K562 (cell line): ENCODE measurements around the gene CTH. TPM values are rescaled to one million over a fixed set of nuclear protein-coding genes. Genes with fewer than 3 reads are reported as not detected.
A peak's percentile ranks its signal among the peaks of the same experiment; 100 is the strongest.

Source experiments
- ATAC-seq: fragments of 200-7000 bp; cut with Tn5 transposase; 3 replicates; pipeline ENCODE4 v1.9.1; 2020; ENCODE audit warnings: moderate library complexity
- BruUV-seq: library from RNA; stranded (reverse); fragments of 400-500 nt; replicated peaks from 2 replicates; lab custom pipeline; 2021; lab: Mats Ljungman, UMichigan
- CTCF ChIA-PET: fragments of 300-600 bp; formaldehyde crosslinking; extraction: SDS; loops from one replicate; lab custom pipeline; 2021; ENCODE audit warnings: low intra/inter-chr PET ratio; lab: Yijun Ruan, JAX
- POLR2A ChIA-PET: fragments of 300-600, 350-650 bp; sonication (Branson Sonifier 250); formaldehyde crosslinking; extraction: SDS; loops from one replicate; lab custom pipeline; 2021; ENCODE audit warnings: antibody characterized with exemption, inconsistent platforms; lab: Yijun Ruan, JAX
- DNase-seq, 4 experiments: peaks; one replicate each; pipeline versions ENCODE4 v3.0.0 to v3.0.0-alpha.2; 2011 to 2018; ENCODE audit warnings: low spot score in 3 of 4, mixed read lengths in 3 of 4; ENCODE audit errors: extremely low read depth in 1 of 4
- FAIRE-seq: peaks from 2 replicates; lab custom pipeline; 2011; peaks lifted over from hg19 to GRCh38; lab: Jason Lieb, UNC
- H2AFZ ChIP-seq: 2 replicates; pipeline ENCODE4 v1.6.0; 2011; ENCODE audit warnings: low read depth, low read length, control low read depth, inconsistent platforms
- H3K27ac ChIP-seq: fragments of 200-600 bp; 3 replicates; pipeline ENCODE4 v1.8.0; 2011; ENCODE audit warnings: low read depth, mild to moderate bottlenecking, control low read depth, inconsistent platforms, low read length, moderate library complexity, mixed read lengths; ENCODE audit errors: extremely low read depth
- H3K27me3 ChIP-seq, 2 experiments: fragments of 300-600 bp in 1 of 2; 2 replicates in 1 of 2; 3 replicates in 1 of 2; pipeline versions ENCODE4 v1.6.0 to v1.8.0; 2011; ENCODE audit warnings: inconsistent platforms in 2 of 2, low read length in 2 of 2, mild to moderate bottlenecking in 1 of 2, mixed read lengths in 1 of 2, moderate library complexity in 1 of 2; ENCODE audit not compliant: control insufficient read depth in 2 of 2, insufficient read depth in 2 of 2
- H3K36me3 ChIP-seq: fragments of 300-600 bp; 3 replicates; pipeline ENCODE4 v1.8.0; 2011; ENCODE audit warnings: mild to moderate bottlenecking, low read length, inconsistent platforms; ENCODE audit not compliant: control insufficient read depth, insufficient read depth
- H3K4me1 ChIP-seq, 2 experiments: fragments of 200-600 bp in 1 of 2; replicated peaks in 1 of 2; 2 replicates in 1 of 2; 3 replicates in 1 of 2; pipeline versions ENCODE4 v1.5.1 to v1.8.0; 2011; ENCODE audit warnings: inconsistent platforms in 2 of 2, low read length in 2 of 2, mild to moderate bottlenecking in 1 of 2, mixed read lengths in 1 of 2, moderate library complexity in 1 of 2; ENCODE audit not compliant: control insufficient read depth in 2 of 2, insufficient read depth in 2 of 2
- H3K4me2 ChIP-seq: 2 replicates; pipeline ENCODE4 v1.6.1; 2011; ENCODE audit warnings: low read length, control low read depth, inconsistent platforms, mixed read lengths; ENCODE audit not compliant: insufficient read depth
- H3K4me3 ChIP-seq: fragments of 200-600 bp; sonication (generic), shearing (Covaris generic); 2 replicates; pipeline ENCODE4 v1.5.1; 2016; ENCODE audit warnings: control low read depth, inconsistent platforms
- H3K79me2 ChIP-seq: fragments of 200-600 bp; 3 replicates; pipeline ENCODE4 v1.8.0; 2011; ENCODE audit warnings: low read length, inconsistent platforms; ENCODE audit not compliant: control insufficient read depth, insufficient read depth
- H3K9ac ChIP-seq, 2 experiments: 2 replicates each; pipeline versions ENCODE4 v1.6.0 to v1.6.1; 2011; ENCODE audit warnings: low read depth in 2 of 2, low read length in 2 of 2, control low read depth in 1 of 2, inconsistent platforms in 1 of 2, mild to moderate bottlenecking in 1 of 2, mixed read lengths in 1 of 2; ENCODE audit not compliant: insufficient read depth in 1 of 2
- H3K9me1 ChIP-seq: one replicate; pipeline ENCODE4 v1.6.0; 2011; ENCODE audit warnings: inconsistent platforms, mild to moderate bottlenecking, low read length, moderate library complexity; ENCODE audit not compliant: control insufficient read depth, insufficient read depth
- H3K9me3 ChIP-seq: replicated peaks from 2 replicates; pipeline ENCODE4 v1.5.1; 2011; ENCODE audit warnings: low read depth, low read length, inconsistent platforms; ENCODE audit not compliant: control insufficient read depth, insufficient read depth
- H4K20me1 ChIP-seq: replicated peaks from 2 replicates; pipeline ENCODE4 v1.6.1; 2011; ENCODE audit warnings: low read length, inconsistent platforms, mixed read lengths; ENCODE audit not compliant: control insufficient read depth, insufficient read depth
- KDM1A ChIP-seq, 2 experiments: fragments of 450-650 bp; IDR thresholded peaks; 2 replicates each; pipeline ENCODE4 v1.6.1; 2016; ENCODE audit warnings: mild to moderate bottlenecking in 2 of 2
- YY1 ChIP-seq, 3 experiments: IDR thresholded peaks; 2 replicates each; pipeline ENCODE4 v1.6.1; 2011; ENCODE audit warnings: low read length in 2 of 3, mild to moderate bottlenecking in 2 of 3, moderate library complexity in 2 of 3, borderline replicate concordance in 1 of 3, control low read depth in 1 of 3, low read depth in 1 of 3; ENCODE audit not compliant: insufficient read depth in 3 of 3, insufficient replicate concordance in 2 of 3, control insufficient read depth in 1 of 3, insufficient read length in 1 of 3; ENCODE audit errors: extremely low read depth in 1 of 3
- WGBS: fragments of 100-300 bp; shearing (Covaris generic); methylation state at CpG from one replicate; pipeline ENCODE4 v1.1.6; 2016; ENCODE audit warnings: low coverage, mixed read lengths; ENCODE audit not compliant: insufficient coverage; ENCODE audit errors: missing lambda C conversion rate; 5-methylcytosine and 5-hydroxymethylcytosine counted together
- in situ Hi-C: fragments of 300-500 bp; cut with MboI; formaldehyde crosslinking; loops from 4 replicates; pipeline ENCODE4 v1.15.0; 2018; ENCODE audit warnings: inconsistent platforms, mixed read lengths
- intact Hi-C: fragments of 100-400 bp; cut with micrococcal nuclease; formaldehyde crosslinking; loops from 2 replicates; pipeline ENCODE4 v1.14.2; 2022
- polyA plus RNA-seq, 8 experiments: library from polyadenylated mRNA; depleted of rRNA in 4 of 8; stranded (reverse) in 5 of 8; unstranded in 3 of 8; fragments of >200 nt; fragmentation: Nextera tagmentation in 2 of 8; fragmentation: Illumina TruSeq in 1 of 8; extraction: Ambion mirVana in 2 of 8; extraction: Trizol in 1 of 8; gene quantifications; 2 replicates each; pipeline versions ENCODE4 v1.2.1 to v1.2.3, GENCODE V29; 2011 to 2014; ENCODE audit warnings: inconsistent platforms in 1 of 8, missing spikeins in 1 of 8
- total RNA-seq, 7 experiments: library from RNA; depleted of rRNA in 6 of 7; stranded (reverse); fragments of >200 nt in 6 of 7; fragmentation: Illumina TruSeq in 2 of 7; extraction: Trizol in 2 of 7; gene quantifications; 2 replicates each; pipeline versions ENCODE4 v1.2.1 to v1.2.3, GENCODE V29; 2011 to 2021; ENCODE audit warnings: low replicate concordance in 1 of 7

CTH gene
- total and polyA plus RNA-seq, 9 of the 15 experiments (the other 6 are each of a cell fraction or from before 2014, with no cell fraction given): 8.0 to 54.4 (median 30.9) TPM

GRCh38 chr1:70411360-70411844 is 334 bp downstream of the CTH start (continued):
- TF ChIP-seq YY1 (IDR thresholded peaks at IDR 0.05; ENCODE audit: borderline replicate concordance in 1 of 3, control insufficient read depth in 1 of 3, extremely low read depth in 1 of 3, insufficient read depth in 3 of 3, insufficient read length in 1 of 3, insufficient replicate concordance in 2 of 3, low read depth in 1 of 3, low read length in 2 of 3): peak in 1 of 3 experiments; percentile 11

DNA sequence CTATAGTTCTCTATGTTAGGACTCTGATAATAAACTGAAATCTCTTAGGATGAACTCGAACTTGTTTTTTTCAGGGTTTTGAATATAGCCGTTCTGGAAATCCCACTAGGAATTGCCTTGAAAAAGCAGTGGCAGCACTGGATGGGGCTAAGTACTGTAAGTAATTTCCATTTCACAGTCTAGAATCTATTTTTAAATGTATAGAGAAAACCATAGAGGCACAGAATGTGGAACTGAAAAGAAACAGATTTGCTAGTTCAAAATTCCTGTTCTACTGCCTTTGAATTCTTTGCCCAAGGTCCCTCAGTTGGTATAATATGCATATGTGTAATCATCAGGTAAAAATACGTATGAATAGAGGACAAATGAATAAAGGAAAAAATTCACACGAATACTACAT is 4.8 kb downstream of the CTH start:
- H3K4me3 ChIP-seq: no peak overlapping the region
- H3K4me1 ChIP-seq: no peaks in the 10 kb centered on the region; a peak in 2 of 5 replicates
- peaks cover 37% of the 10 kb centered on the region for H3K79me2 ChIP-seq
- ATAC-seq (no peak), DNase-seq (no peak), FAIRE-seq (no peak)
- H3K27me3 ChIP-seq: no peaks in the 10 kb centered on the region
- no peak overlapping the region for H3K27ac ChIP-seq
- 59% methylated on average over 4 of the region's 4 CpGs for WGBS
- TF ChIP-seq KDM1A (IDR thresholded peaks at IDR 0.05): no peak
- no peaks in the 10 kb centered on the region for H4K20me1 ChIP-seq
- intact Hi-C loops: no loop called here
- no peaks in the 10 kb centered on the region for H3K9me3 ChIP-seq
- no peaks in the 10 kb centered on the region for H3K9me1 ChIP-seq
- CTCF ChIA-PET: interaction anchor here (0.5 kb wide), 1 partner anchor 1964 kb away, joined by 3 read pairs; no protein-coding TSS in a partner anchor
- in situ Hi-C loops: no loop called here
- POLR2A ChIA-PET: interaction anchor here (2.2 kb wide), 1 partner anchor 8 kb away, joined by 7 read pairs; no protein-coding TSS in a partner anchor
- H3K9ac ChIP-seq: no peak overlapping the region
- H3K36me3 ChIP-seq: peaks cover 16% of the 10 kb centered on the region; the same call in 2 of the 3 replicates
- H2AFZ ChIP-seq: no peak overlapping the region
- no peak overlapping the region for H3K4me2 ChIP-seq
- BruUV-seq: no TSS peak
